ENCODE data around the gene LZTS2.
"Not testable (repeated sequence)": the region's sequence is repeated elsewhere in the genome, so short reads cannot be mapped to it uniquely, and the experiment has no call there.

Gene LZTS2

DNA sequence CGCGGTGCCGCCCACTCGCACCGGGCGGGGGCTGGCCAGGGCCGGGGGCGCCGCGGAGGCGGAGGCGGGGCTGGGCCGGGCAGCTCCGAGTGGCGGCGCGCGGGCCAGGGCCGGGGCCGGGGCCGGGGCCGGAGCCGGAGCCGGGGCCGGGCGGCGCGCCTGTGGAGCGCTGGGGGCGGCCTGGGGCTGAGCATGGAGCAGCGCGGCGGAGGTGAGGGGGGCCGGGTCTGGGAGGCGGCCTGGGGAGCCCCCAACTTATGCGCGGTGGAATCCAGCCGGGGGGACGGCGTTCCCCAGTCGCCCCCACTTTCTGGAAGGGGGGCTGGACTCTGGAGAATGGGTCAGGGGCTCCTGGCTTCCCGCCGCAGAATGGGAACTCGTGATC is at the start of gene LZTS2:
LZTS2 (plus strand) TSS at position 67 of the 385 bp plus-strand sequence. CDS start 2,731 bp downstream, outside the sequence.
- no peak for DNase-seq

GRCh38 chr10:100960251-100960650 is 39.4 kb upstream of the LZTS2 start:
- no peak for DNase-seq

DNA sequence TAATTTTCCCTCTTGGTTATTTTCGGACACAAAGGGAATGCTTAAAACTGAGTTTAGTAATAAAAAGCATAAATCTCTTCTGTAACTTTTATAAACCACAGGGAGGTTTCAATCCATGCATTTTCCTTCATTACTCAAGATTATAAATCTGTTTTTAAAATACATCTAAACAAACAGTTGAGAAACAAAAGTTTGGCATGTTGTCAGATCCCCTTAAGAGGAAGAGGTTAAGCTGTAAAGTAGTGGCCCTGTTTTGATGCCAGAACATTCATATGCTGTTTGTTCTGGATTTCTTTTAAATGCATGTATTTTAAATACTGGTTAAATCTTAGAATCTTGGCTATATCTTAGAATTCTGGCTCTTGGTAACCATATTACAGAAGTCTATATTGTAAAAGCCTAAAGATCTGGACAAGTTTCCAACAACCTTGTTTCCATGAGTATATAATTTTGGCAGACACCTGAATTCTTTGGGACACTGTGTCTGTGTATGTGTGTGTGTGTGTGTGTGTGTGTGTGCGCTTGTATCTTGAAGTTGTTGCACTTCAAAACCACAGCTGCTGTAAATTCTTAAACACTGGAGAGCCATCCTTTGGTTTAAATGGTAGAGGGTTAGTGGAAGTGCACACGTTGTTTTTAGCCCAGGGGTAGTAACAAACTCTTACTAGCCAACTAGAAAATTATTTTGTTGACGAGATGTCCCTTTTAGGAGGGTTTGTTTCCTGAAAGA is 37.1 kb upstream of the LZTS2 start:
- DNase-seq = no peak

- no peak for DNase-seq
Measured at GRCh38 chr10:100963826-100964225, 35.8 kb upstream of the LZTS2 start.

- DNase-seq = no peak
Measured at GRCh38 chr10:100965820-100966219, 33.8 kb upstream of the LZTS2 start.

DNA sequence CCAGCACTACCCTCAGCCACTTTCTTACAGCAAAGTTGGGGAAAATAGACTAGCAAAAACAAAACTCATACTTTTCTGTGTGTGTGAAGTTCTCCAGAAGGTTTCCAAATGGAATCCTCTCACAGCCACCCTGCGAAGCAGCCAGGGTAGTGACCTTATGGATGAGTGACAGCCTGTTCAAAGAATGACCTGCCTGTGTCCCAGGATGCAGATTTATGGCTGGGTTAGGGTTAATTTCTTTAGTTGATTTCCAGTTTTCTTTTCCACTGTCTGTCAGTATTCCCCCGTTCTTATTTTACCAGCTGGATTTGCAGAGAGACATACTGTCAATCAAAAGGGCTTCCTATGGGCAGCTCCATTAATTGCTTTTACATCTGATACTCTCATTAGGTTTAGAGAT is 32.7 kb upstream of the LZTS2 start:
- no peak for DNase-seq

DNA sequence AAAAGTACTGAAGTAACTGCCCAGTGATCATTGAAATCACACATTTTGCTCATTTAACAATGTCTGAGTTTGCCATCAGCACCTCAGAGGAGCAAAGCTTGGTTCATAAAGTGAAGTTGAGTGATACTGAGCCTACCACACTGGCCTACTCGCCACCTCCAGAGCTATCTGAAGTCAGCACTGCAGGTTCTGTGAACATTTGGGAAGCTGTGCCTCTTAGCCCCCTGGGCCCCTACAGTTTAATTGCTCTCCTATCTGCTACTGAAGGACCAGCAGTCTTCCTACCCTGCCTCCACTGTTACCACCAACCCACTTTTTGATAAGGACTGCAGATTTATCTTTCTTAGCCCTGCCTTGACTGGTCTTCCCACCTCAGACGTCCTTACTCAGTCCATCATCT is 32.3 kb upstream of the LZTS2 start:
- no peak for DNase-seq

GRCh38 chr10:100968062-100968736 is 31.4 kb upstream of the LZTS2 start:
- no peak for DNase-seq

- DNase-seq = no peak
Measured at GRCh38 chr10:100968863-100969186, 30.8 kb upstream of the LZTS2 start.

- peak; percentile 46 for DNase-seq
Measured at GRCh38 chr10:100969187-100970075, 30.2 kb upstream of the LZTS2 start, which contains the start of gene SEMA4G. Gene SEMA4G, plus strand, starts transcription at chr10:100969504. Its CDS starts 3,409 bp downstream, at chr10:100972913.

GRCh38 chr10:100970076-100970913 is 29.3 kb upstream of the LZTS2 start:
- DNase-seq = peak; percentile 50

DNA sequence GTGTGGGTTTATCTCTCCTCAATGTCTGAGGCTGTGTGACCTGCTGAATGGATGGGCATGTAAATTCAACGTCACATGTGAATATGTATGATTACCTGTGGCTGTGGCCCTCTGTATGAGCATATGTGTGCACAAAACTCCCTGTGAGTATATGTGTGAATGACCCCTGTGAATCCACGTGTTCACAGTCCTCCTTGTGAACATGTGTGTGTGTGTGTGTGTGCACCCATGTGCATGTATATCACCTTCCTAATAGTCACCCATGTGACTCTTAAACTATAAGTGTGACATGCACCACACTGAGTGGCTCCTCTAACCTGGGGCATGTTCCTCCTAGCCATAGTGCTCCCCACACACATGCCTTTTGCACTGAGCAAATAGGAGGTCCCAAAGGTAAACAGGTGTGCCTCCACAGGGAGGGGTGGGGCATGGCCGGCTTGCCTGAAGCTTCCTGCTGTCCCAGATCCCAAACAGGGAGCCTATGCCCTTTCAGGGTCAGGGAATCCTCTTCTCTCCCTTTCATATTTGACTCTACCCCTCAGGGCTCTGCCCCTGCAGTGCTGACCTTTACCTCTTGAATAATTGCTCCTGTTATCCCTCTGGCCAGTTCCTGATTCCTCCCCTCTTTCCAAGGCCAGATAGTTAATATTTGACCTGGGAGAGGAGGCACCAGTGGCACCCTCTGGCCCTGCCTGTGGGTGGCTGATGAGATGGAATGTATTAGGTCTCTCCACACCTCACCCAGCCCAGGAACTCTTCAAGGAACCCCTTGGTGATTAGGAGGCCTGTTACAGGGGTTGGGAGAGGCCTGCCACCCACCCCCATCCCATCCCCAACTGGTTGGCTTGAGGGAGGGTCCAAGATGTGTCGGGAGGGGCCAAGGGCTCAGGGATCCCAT is 28.4 kb upstream of the LZTS2 start:
- no peak for DNase-seq

- DNase-seq = no peak
Measured at GRCh38 chr10:100972115-100972903, 27.3 kb upstream of the LZTS2 start.

- no peak for DNase-seq
Measured at GRCh38 chr10:100972904-100973535, 26.6 kb upstream of the LZTS2 start.

DNA sequence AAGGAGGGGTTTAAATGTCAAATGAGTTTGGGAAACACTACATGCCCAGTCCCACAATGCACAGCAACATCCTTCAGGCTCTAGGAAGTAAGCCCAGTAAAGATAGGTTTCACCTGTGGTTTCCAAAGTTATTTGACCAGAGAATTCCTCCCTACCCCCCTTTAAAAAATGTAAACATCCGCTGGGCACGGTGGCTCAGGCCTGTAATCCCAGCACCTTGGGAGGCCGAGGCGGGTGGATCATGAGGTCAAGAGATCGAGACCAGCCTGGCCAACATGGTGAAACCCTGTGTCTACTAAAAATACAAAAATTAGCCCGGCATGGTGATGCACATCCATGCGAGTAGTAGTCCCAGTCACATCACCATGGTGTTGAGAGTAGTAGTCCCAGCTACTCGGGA is 24.2 kb upstream of the LZTS2 start:
- DNase-seq = not testable (repeated sequence)

GRCh38 chr10:100976906-100977305 is 22.7 kb upstream of the LZTS2 start:
- DNase-seq = no peak

DNA sequence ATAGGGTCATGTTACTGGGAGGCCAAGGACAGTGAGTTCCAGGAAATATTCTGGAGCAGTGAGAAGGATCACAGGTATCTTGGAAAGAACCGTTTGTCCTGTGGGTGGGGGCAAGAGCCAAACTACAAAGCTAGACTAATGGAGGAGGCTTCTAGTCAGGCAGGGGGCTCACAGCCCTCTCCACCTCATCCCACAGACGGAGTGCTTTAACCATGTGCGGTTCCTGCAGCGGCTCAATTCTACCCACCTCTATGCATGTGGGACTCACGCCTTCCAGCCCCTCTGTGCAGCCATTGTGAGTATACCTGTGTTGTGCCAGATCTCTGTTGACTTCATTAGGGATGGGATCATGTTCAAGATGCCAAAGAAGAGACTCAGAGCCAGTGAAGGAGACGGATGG is 22.2 kb upstream of the LZTS2 start:
- no peak for DNase-seq

DNA sequence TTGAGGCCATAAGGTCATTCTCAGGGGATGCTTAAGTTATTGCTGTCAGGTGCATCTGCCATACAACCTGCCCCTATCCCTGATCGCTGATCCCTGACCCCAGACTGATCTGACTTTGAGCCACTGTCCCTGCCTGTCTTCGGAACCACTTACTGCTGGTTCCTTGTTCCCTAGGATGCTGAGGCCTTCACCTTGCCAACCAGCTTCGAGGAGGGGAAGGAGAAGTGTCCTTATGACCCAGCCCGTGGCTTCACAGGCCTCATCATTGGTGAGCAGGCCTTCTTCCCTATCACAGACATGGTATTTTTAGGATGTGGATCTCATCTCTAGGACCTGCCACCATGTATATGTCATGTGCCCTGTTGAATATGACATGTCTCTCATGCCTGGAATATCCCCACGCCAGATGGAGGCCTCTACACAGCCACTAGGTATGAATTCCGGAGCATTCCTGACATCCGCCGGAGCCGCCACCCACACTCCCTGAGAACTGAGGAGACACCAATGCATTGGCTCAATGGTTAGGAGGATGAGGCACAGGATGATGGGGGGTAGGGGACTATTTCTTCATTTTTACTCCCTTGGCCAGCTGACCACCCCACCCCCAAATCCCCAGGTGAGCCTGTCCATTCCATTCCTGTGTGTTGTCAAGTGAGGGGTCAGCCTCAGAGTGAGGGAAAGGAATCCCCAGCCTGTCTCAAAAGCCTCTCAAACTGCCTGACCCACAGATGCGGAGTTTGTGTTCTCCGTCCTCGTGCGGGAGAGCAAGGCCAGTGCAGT is 21.3 kb upstream of the LZTS2 start:
- no peak for DNase-seq

DNA sequence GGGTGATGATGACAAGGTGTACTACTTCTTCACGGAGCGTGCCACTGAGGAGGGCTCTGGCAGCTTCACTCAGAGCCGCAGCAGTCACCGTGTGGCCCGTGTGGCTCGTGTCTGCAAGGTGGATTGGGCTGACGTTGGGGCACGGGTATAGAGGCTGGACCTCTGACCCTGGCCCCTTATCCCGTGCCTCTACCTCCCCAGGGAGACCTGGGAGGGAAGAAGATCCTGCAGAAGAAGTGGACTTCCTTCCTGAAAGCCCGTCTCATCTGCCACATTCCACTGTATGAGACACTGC is 20.8 kb upstream of the LZTS2 start:
- no peak for DNase-seq
